Keratinocyte (primary cell): ENCODE data around the gene SLC18A2. TPM values are rescaled to one million over a fixed set of nuclear protein-coding genes. Genes with fewer than 3 reads are reported as not detected.

Experiments
- DNase-seq: peaks from one replicate; pipeline ENCODE4 v3.0.0-alpha.2; 2011; ENCODE audit warnings: low read depth, missing footprints, low spot score
- FAIRE-seq: peaks from 2 replicates; lab custom pipeline; 2011; peaks lifted over from hg19 to GRCh38; lab: Jason Lieb, UNC
- H2AFZ ChIP-seq: 2 replicates; pipeline ENCODE4 v1.6.0; 2012; ENCODE audit warnings: low read length, control low read depth, inconsistent platforms; ENCODE audit not compliant: control insufficient read depth
- H3K27ac ChIP-seq: 2 replicates; pipeline ENCODE4 v1.5.1; 2011; ENCODE audit warnings: low read length; ENCODE audit not compliant: control insufficient read depth, insufficient read depth
- H3K27me3 ChIP-seq: 3 replicates; pipeline ENCODE4 v1.6.0; 2011; ENCODE audit warnings: low read length; ENCODE audit not compliant: control insufficient read depth, insufficient read depth; ENCODE audit errors: extremely low read depth
- H3K36me3 ChIP-seq, 2 experiments: 2 replicates in 1 of 2; 3 replicates in 1 of 2; pipeline ENCODE4 v1.5.1; 2011; ENCODE audit warnings: low read length in 2 of 2, mild to moderate bottlenecking in 1 of 2; ENCODE audit not compliant: control insufficient read depth in 2 of 2, insufficient read depth in 2 of 2; ENCODE audit errors: extremely low read depth in 1 of 2
- H3K4me1 ChIP-seq: 3 replicates; pipeline ENCODE4 v1.5.1; 2011; ENCODE audit warnings: low read length; ENCODE audit not compliant: control insufficient read depth, insufficient read depth; ENCODE audit errors: extremely low read depth
- H3K4me2 ChIP-seq: 3 replicates; pipeline ENCODE4 v1.6.0; 2011; ENCODE audit warnings: low read depth, low read length; ENCODE audit not compliant: control insufficient read depth, insufficient read depth; ENCODE audit errors: extremely low read depth
- H3K4me3 ChIP-seq, 3 experiments: fragments of 200-600 bp in 1 of 3; sonication (generic) in 1 of 3; 2 replicates in 2 of 3; 3 replicates in 1 of 3; pipeline ENCODE4 v1.5.1; 2011 to 2016; ENCODE audit warnings: low read length in 3 of 3, mild to moderate bottlenecking in 3 of 3, control low read depth in 2 of 3, inconsistent platforms in 1 of 3, low read depth in 1 of 3, mixed read lengths in 1 of 3, mixed run types in 1 of 3, moderate library complexity in 1 of 3; ENCODE audit not compliant: control insufficient read depth in 2 of 3, insufficient read depth in 2 of 3; ENCODE audit errors: extremely low read depth in 1 of 3
- H3K79me2 ChIP-seq: 2 replicates; pipeline ENCODE4 v1.6.0; 2012; ENCODE audit warnings: low read length; ENCODE audit not compliant: control insufficient read depth, insufficient read depth
- H3K9ac ChIP-seq: 3 replicates; pipeline ENCODE4 v1.6.0; 2011; ENCODE audit warnings: low read length; ENCODE audit not compliant: control insufficient read depth, insufficient read depth; ENCODE audit errors: extremely low read depth
- H3K9me1 ChIP-seq: 3 replicates; pipeline ENCODE4 v1.6.0; 2011; ENCODE audit warnings: low read length; ENCODE audit not compliant: control insufficient read depth, insufficient read depth; ENCODE audit errors: extremely low read depth
- H3K9me3 ChIP-seq: 2 replicates; pipeline ENCODE4 v1.5.1; 2012; ENCODE audit warnings: low read depth, low read length; ENCODE audit not compliant: control insufficient read depth
- H4K20me1 ChIP-seq: 3 replicates; pipeline ENCODE4 v1.6.0; 2011; ENCODE audit warnings: low read length; ENCODE audit not compliant: control insufficient read depth, insufficient read depth; ENCODE audit errors: extremely low read depth
- EZH2 ChIP-seq: IDR thresholded peaks from one replicate; pipeline ENCODE4 v1.6.1; 2012; ENCODE audit warnings: inconsistent platforms, mild to moderate bottlenecking, low read length, moderate library complexity
- dilution Hi-C: fragments of 300-500 bp; cut with MboI; formaldehyde crosslinking; loops from one replicate; pipeline ENCODE4 v1.7.0; 2020; ENCODE audit warnings: low sequenced_read_pairs; ENCODE audit not compliant: extremely low pct_ligation_motif_present
- polyA plus RNA-seq, 5 experiments: library from polyadenylated mRNA; depleted of rRNA in 3 of 5; stranded (reverse) in 3 of 5; stranded (forward) in 1 of 5; unstranded in 1 of 5; fragments of >200 nt; gene quantifications; 1 replicate in 1 of 5; 2 replicates in 3 of 5; 3 replicates in 1 of 5; pipeline versions ENCODE4 v1.2.1 to v1.2.3, GENCODE V29; 2011 to 2012; ENCODE audit warnings: missing spikeins in 2 of 5, low read depth in 1 of 5, low replicate concordance in 1 of 5
- TF ChIP-seq, protein P1 (sequence below), 3 experiments: IDR thresholded peaks in 1 of 3; conservative IDR thresholded peaks in 1 of 3; optimal IDR thresholded peaks in 1 of 3; 2 replicates in 2 of 3; 3 replicates in 1 of 3; pipeline versions ENCODE3 to v1.5.1; 2011; ENCODE audit warnings: low read length in 3 of 3, mild to moderate bottlenecking in 3 of 3, moderate library complexity in 2 of 3, control low read depth in 1 of 3, inconsistent platforms in 1 of 3; ENCODE audit not compliant: insufficient read depth in 2 of 3; ENCODE audit errors: extremely low read depth in 1 of 3

The SLC18A2 gene
- polyA plus RNA-seq, 1 donor (not counting 4 experiments of a cell fraction or from before 2014, with no cell fraction given): not detected

GRCh38 chr10:117268258-117268657 is 27.3 kb downstream of the SLC18A2 start:
- H3K4me1 ChIP-seq: peaks cover 10% of the 10 kb centered on the region
- H3K9ac ChIP-seq: no peak overlapping the region
- H3K9me3 ChIP-seq: no peaks in the 10 kb centered on the region
- no peaks in the 10 kb centered on the region for H3K27me3 ChIP-seq
- no peaks in the 10 kb centered on the region for H3K9me1 ChIP-seq
- H3K79me2 ChIP-seq: no peaks in the 10 kb centered on the region
- H3K36me3 ChIP-seq: no peaks in the 10 kb centered on the region
- H4K20me1 ChIP-seq: no peaks in the 10 kb centered on the region
- FAIRE-seq: no peak
- no peak overlapping the region for H3K4me3 ChIP-seq
- H3K27ac ChIP-seq: no peak overlapping the region
- no peak for DNase-seq
- H2AFZ ChIP-seq: no peak overlapping the region
- no peak overlapping the region for H3K4me2 ChIP-seq
- dilution Hi-C loops: no loop called here
- no peak for TF ChIP-seq EZH2
- TF ChIP-seq, protein P1, sequence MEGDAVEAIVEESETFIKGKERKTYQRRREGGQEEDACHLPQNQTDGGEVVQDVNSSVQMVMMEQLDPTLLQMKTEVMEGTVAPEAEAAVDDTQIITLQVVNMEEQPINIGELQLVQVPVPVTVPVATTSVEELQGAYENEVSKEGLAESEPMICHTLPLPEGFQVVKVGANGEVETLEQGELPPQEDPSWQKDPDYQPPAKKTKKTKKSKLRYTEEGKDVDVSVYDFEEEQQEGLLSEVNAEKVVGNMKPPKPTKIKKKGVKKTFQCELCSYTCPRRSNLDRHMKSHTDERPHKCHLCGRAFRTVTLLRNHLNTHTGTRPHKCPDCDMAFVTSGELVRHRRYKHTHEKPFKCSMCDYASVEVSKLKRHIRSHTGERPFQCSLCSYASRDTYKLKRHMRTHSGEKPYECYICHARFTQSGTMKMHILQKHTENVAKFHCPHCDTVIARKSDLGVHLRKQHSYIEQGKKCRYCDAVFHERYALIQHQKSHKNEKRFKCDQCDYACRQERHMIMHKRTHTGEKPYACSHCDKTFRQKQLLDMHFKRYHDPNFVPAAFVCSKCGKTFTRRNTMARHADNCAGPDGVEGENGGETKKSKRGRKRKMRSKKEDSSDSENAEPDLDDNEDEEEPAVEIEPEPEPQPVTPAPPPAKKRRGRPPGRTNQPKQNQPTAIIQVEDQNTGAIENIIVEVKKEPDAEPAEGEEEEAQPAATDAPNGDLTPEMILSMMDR (optimal IDR thresholded peaks at IDR 0.05 in 1 of 3, IDR thresholded peaks at IDR 0.05 in 1 of 3, conservative IDR thresholded peaks at IDR 0.05 in 1 of 3; ENCODE audit: extremely low read depth in 1 of 3, insufficient read depth in 2 of 3, low read length in 3 of 3): no peak

DNA sequence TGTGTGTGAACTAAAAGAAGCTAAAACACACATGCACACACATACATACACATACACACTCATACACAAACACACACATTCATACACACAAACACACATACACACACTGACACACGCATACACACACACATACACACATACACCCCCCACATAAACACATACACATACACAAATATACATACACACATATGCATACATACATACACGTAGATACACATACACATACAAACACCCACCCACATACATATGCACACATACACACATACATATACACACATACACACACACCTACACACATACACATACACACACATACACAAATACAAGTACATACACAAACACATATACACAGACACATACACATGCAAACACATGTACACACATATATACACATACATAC is 28.0 kb downstream of the SLC18A2 start:
- Histone ChIP-seq H3K27ac (no peak overlapping the region), H3K27me3 (no peaks in the 10 kb centered on the region), H4K20me1 (no peaks in the 10 kb centered on the region), H2AFZ (no peak overlapping the region), H3K9ac (no peak overlapping the region), H3K4me3 (no peak overlapping the region), H3K79me2 (no peaks in the 10 kb centered on the region), H3K9me3 (no peaks in the 10 kb centered on the region), H3K9me1 (no peaks in the 10 kb centered on the region), H3K4me2 (no peak overlapping the region), H3K4me1 (peaks cover 10% of the 10 kb centered on the region), H3K36me3 (no peaks in the 10 kb centered on the region)
- dilution Hi-C loops: no loop called here
- FAIRE-seq (no peak), DNase-seq (no peak)
- TF ChIP-seq, protein P1 (optimal IDR thresholded peaks at IDR 0.05 in 1 of 3, IDR thresholded peaks at IDR 0.05 in 1 of 3, conservative IDR thresholded peaks at IDR 0.05 in 1 of 3; ENCODE audit: extremely low read depth in 1 of 3, insufficient read depth in 2 of 3, low read length in 3 of 3): no peak
